Measurements from ENCODE around the gene CCDC85A.

Gene CCDC85A

DNA sequence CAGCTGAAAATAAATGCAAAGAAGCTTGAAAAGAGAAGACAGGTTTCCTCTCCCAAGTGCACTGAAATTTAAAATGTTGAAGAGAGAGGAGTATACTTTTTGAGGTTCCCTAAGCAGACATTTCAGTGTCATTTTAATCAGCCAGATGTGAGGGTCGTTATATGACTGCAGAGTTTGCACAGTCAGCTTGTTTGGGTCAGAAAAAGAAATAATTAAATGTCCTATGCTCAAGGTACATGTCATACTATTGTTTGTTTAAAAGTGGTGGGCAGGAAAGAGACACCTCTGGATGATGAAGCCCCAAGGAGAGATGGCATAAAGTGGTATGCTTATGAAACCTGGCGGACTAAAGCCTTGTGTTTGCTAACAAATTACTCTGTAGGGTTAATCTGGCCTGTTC lies 55.2 kb downstream of the CCDC85A start:
- Histone ChIP-seq H3K9me3 (ENCODE audit: control insufficient read depth, insufficient read depth, low read length) (no peaks in the 10 kb centered on the region), H3K4me1 (ENCODE audit: insufficient read depth, low read length) (no peaks in the 10 kb centered on the region), H3K9ac (ENCODE audit: low read depth, low read length) (no peak overlapping the region), H3K36me3 (ENCODE audit: insufficient read depth, low read length) (no peaks in the 10 kb centered on the region)

DNA sequence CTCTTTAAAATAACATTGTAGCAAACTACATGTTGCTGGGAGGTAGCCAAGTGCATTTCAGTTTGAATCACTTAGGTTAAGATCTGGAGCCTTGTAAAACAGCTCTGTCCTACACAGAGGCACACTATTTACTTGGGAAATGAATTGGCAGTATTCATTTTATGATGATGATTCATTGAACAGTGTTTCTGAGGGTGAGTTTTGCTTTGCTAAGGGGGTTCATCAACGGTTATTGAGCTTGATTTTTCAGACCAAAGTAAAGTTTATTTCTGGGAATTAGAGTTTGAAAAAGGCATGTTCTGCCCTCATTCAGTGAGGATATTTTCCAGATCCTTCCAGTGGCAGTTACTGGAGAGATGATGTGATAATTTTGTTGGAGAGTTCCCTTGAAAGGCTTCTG lies 55.6 kb downstream of the CCDC85A start:
- Histone ChIP-seq H3K9me3 (ENCODE audit: control insufficient read depth, insufficient read depth, low read length) (no peaks in the 10 kb centered on the region), H3K4me1 (ENCODE audit: insufficient read depth, low read length) (no peaks in the 10 kb centered on the region), H3K36me3 (ENCODE audit: insufficient read depth, low read length) (no peaks in the 10 kb centered on the region), H3K9ac (ENCODE audit: low read depth, low read length) (no peak overlapping the region)

DNA sequence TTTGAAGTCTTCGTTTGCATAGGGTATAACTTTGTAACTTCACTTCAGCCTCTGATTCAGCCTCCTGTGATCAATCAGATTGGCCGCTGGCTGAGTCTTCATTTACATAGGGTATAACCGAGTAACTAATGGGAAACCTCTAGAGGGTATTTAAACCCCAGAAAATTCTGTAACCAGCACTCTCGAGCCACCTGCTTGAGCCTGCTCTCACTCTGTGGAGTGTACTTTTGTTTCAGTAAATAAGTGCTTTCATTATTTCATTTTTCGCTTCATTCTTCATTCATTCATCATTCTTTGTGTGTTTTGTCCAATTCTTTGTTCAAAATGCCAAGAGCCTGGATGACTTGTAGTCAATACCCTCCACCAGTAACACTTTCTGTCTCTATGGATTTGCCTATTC lies 56.4 kb downstream of the CCDC85A start:
- H3K9me3 ChIP-seq (ENCODE audit: control insufficient read depth, insufficient read depth, low read length): no peaks in the 10 kb centered on the region
- H3K36me3 ChIP-seq (ENCODE audit: insufficient read depth, low read length): no peaks in the 10 kb centered on the region
- H3K4me1 ChIP-seq (ENCODE audit: insufficient read depth, low read length): no peaks in the 10 kb centered on the region
- no peak overlapping the region for H3K9ac ChIP-seq (ENCODE audit: low read depth, low read length)

DNA sequence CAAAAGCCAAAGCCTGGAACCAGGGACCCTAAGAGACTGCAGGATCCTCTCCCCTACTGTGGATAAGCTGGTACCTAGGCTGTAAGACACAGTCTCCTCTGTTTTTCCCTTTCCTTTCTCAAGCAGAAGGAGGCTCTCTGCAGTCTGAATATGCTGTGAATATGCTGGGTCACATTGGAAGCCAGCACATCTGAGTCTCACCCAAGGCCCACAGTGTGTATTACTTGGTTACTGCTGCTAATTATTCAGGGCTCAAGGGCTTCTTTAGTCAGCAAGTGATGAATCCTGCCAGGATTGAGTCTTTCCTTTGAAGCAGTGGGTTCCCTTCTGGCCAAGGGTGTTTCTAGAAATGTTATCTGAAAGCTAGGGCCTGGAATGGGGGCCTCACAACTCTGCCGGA lies 60.7 kb downstream of the CCDC85A start:
- H3K9me3 ChIP-seq (ENCODE audit: control insufficient read depth, insufficient read depth, low read length): no peaks in the 10 kb centered on the region
- H3K36me3 ChIP-seq (ENCODE audit: insufficient read depth, low read length): no peaks in the 10 kb centered on the region
- H3K9ac ChIP-seq (ENCODE audit: low read depth, low read length): no peak overlapping the region
- no peaks in the 10 kb centered on the region for H3K4me1 ChIP-seq (ENCODE audit: insufficient read depth, low read length)

DNA sequence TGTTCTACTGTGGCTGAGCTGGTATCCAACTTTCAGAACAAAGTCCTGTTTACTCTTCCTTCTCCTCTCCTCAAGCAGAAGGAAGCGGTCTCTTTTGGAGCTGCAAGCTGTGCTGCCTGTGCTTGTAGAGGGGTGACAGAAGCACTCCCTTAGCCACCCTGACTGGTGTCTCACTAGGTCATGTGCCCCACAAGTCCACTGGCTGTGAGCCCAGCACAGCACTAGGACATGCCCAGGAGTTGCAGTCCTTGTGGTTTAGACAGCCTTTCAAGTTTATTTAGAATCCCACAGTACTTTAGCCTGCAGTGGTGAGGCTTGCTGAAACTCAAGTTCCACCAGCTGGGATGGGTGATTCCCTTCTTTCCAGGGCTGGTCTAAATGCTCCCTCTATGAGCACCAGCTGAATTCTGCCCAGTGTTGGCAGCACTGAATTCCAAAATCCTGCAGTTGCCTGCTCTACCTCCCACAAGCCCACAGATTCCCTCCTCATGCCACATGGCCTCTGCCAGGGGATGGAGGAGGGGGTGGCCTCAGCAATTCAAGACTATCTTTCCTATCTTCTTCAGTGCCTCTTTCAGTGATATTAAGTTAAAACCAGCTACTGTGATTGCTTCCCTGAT lies 61.2 kb downstream of the CCDC85A start:
- Histone ChIP-seq H3K9me3 (ENCODE audit: control insufficient read depth, insufficient read depth, low read length) (no peaks in the 10 kb centered on the region), H3K4me1 (ENCODE audit: insufficient read depth, low read length) (no peaks in the 10 kb centered on the region), H3K9ac (ENCODE audit: low read depth, low read length) (no peak overlapping the region), H3K36me3 (ENCODE audit: insufficient read depth, low read length) (no peaks in the 10 kb centered on the region)

DNA sequence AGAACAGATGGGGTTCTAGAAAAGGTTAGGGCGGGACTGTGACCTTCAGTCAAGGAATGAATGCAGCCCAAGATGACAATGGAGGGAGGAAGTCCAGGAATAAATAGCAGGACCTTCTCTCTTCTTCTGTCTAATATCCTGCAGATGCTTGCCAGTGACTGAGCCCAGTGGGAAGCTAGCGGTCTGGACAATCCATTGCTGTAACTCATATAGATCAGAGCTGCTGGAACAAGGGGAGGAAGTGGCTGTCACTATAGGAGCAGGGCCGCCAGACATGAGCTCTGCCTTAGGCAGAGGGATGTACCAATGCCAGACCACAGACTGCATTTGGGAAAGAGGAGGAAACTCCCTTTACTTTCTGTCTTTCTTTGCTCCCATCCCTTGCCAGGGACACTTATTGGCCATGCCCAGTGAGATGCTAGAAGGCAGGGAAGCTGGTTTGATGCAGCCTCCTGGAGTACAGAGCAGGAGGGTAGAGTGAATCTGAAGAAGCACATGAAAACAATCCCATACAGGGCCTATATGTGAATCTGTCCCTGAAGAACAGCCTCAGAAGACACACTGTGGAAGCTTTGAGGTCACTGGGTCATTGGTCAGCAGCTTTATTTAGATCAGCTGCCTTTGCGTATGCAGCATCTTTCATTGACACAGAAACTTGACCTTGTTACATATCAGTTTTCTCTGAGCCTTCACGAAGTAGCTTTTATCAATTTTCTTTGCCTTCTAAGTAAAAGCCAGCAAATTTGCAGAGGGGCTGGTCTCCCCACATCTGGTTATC lies 65.4 kb downstream of the CCDC85A start:
- H3K9ac ChIP-seq (ENCODE audit: low read depth, low read length): no peak overlapping the region
- H3K4me1 ChIP-seq (ENCODE audit: insufficient read depth, low read length): no peaks in the 10 kb centered on the region
- no peaks in the 10 kb centered on the region for H3K9me3 ChIP-seq (ENCODE audit: control insufficient read depth, insufficient read depth, low read length)
- no peaks in the 10 kb centered on the region for H3K36me3 ChIP-seq (ENCODE audit: insufficient read depth, low read length)

DNA sequence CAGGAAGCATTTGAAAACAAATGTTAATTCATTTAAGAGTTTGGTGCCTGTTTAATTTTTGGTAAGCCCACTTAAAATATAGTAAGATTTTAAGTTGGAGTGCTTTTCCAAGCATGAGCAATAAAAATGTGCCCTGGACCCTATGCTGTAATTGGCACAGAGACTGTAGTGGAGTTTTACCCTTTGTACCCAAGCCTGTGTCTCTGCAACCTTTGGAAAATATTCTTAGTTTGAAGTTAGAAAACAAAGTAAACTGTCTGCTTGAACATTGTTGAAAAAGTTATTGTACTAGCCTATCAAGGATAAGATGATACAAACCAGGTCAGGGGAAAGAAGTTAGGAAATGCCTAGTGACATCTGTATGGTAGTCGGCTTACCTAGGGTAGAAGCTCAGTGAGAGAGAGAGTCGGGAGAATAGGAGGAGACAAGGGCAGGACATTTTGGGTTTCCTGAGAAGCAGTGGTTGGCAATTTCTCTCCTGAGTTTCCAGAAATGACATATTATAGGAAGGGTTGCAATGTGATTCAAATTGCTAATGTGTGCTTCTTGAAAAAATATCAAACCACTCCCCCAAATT lies 66.5 kb downstream of the CCDC85A start:
- Histone ChIP-seq H3K9me3 (ENCODE audit: control insufficient read depth, insufficient read depth, low read length) (no peaks in the 10 kb centered on the region), H3K9ac (ENCODE audit: low read depth, low read length) (no peak overlapping the region), H3K36me3 (ENCODE audit: insufficient read depth, low read length) (no peaks in the 10 kb centered on the region), H3K4me1 (ENCODE audit: insufficient read depth, low read length) (no peaks in the 10 kb centered on the region)

DNA sequence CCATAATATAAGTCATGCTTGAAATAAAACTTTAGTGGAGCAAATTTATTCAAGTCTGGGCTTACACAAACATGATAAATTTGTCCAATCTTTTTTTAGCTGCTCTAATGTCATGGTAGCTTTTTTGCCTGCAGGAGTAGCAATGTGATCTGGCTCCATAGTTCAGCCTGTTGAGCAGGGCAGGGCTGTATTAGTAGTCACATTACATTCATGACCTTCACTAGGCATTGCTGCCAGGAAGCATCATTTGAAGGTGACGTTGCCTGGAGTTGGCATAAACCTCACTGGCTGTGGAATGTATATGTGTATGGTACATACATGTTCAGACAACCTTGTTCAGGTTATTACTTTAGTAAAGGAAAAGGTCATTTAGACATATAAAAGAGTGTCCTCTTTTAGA lies 76.6 kb downstream of the CCDC85A start:
- Histone ChIP-seq H3K9ac (ENCODE audit: low read depth, low read length) (no peak overlapping the region), H3K4me1 (ENCODE audit: insufficient read depth, low read length) (no peaks in the 10 kb centered on the region), H3K9me3 (ENCODE audit: control insufficient read depth, insufficient read depth, low read length) (no peaks in the 10 kb centered on the region)

DNA sequence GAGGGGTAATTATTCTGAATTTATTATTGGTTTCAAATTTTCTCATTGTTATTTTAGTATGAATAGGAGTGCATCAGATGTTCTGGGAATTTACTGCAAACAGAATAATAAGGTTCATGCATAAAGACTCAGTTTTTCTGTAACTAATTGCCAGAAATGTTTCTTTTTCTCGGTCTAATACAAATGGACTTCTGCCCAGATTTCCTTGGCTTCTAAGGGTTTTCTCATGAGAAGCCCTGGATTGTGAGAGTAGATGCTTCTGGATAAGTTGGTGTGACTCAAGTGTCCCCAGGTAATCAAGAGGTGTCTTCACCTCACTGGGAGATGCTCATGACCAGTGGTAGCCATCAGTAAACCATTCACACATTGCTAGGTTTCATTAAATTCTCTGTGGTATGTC lies 78.5 kb downstream of the CCDC85A start:
- no peaks in the 10 kb centered on the region for H3K9me3 ChIP-seq (ENCODE audit: control insufficient read depth, insufficient read depth, low read length)
- no peaks in the 10 kb centered on the region for H3K4me1 ChIP-seq (ENCODE audit: insufficient read depth, low read length)
- no peak overlapping the region for H3K9ac ChIP-seq (ENCODE audit: low read depth, low read length)
- no peaks in the 10 kb centered on the region for H3K36me3 ChIP-seq (ENCODE audit: insufficient read depth, low read length)

More for the DNA sequence above, 76.6 kb downstream of the CCDC85A start:
- no peaks in the 10 kb centered on the region for H3K36me3 ChIP-seq (ENCODE audit: insufficient read depth, low read length)

DNA sequence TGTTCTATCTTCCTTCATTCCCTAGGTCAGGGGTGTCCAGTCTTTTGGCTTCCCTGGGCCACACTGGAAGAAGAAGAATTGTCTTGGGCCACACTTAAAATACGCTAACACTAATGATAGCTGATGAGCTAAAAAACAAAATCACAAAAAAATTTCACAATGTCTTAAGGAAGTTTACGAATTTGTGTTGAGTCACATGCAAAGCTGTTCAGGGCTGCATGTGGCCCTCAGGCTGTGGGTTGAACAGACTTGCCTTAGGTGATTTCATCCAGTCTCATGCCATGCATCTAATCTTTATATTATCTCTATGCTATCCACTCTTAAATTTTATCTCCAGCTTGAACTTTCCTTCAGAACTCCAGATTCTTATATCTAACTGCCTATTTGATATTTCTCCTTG lies 80.1 kb downstream of the CCDC85A start:
- Histone ChIP-seq H3K36me3 (ENCODE audit: insufficient read depth, low read length) (no peaks in the 10 kb centered on the region), H3K9ac (ENCODE audit: low read depth, low read length) (no peak overlapping the region), H3K9me3 (ENCODE audit: control insufficient read depth, insufficient read depth, low read length) (no peaks in the 10 kb centered on the region), H3K4me1 (ENCODE audit: insufficient read depth, low read length) (no peaks in the 10 kb centered on the region)

DNA sequence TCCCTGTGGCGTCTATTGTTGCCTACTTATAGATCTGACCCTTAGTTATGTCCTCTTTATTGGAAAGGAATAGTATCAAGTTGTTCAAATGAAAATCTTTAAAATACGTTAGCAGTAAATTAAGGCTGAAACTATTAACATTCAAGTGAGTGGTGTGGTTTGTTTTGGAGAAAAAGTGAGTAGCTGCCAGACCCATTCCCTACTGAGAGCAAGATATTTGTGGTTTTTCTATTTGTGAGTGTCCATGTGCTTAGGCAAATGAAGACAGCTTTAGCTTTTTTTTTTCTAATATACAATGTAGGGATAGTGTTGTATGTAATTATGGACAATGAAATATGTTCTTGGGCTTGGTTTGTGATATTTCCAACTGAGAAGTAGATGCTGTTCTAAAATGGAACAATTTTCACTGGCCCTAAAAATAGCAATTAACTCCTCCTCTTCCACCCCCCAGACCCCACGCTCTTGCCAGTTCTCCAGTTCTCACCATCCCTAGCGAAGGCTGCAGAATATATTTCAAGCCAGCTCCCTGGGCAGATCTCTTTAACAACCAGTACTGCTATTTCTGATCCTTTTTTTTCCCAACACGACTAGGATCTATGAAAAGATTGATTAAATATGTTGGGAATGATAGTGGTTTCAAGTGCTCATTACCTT lies 83.1 kb downstream of the CCDC85A start:
- Histone ChIP-seq H3K9me3 (ENCODE audit: control insufficient read depth, insufficient read depth, low read length) (no peaks in the 10 kb centered on the region), H3K36me3 (ENCODE audit: insufficient read depth, low read length) (no peaks in the 10 kb centered on the region), H3K4me1 (ENCODE audit: insufficient read depth, low read length) (no peaks in the 10 kb centered on the region), H3K9ac (ENCODE audit: low read depth, low read length) (no peak overlapping the region)

DNA sequence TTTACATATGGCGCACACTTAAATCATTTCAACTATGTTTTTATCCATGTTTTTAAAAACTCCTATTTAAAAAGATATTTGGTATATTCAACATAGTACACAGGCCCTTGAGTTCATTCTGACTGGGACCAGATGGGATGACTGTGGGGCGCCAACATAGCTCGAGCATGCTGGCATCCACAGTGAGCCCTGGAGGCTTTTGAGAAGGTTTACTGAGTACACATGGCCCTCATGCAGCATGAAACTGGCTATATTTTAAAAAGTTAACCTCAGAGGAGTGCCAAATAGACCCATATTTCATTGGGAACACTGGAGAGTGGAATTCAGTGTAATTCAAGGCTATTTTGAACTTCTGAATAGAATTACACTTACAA lies 83.6 kb downstream of the CCDC85A start:
- Histone ChIP-seq H3K4me1 (ENCODE audit: insufficient read depth, low read length) (no peaks in the 10 kb centered on the region), H3K9me3 (ENCODE audit: control insufficient read depth, insufficient read depth, low read length) (no peaks in the 10 kb centered on the region), H3K36me3 (ENCODE audit: insufficient read depth, low read length) (no peaks in the 10 kb centered on the region), H3K9ac (ENCODE audit: low read depth, low read length) (no peak overlapping the region)

DNA sequence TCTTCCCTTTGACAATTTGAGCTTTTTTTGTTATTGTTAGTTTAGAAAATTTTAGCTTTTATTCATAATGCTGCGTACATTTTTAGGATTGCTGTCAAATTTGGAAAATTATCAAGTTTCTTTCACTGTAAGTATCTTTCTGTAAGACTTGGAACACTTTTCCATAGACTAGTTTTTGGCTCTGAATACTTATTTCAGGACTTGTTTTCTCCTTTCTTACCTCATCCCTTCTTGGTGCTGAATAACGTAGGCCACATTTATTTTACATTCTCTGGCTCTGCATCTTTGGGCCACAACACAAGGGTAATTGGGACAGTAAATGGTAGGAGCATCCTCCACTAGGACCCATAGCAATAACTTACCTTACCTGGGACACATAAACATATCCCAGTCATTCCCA lies 85.1 kb downstream of the CCDC85A start:
- H3K9ac ChIP-seq (ENCODE audit: low read depth, low read length): no peak overlapping the region
- H3K9me3 ChIP-seq (ENCODE audit: control insufficient read depth, insufficient read depth, low read length): no peaks in the 10 kb centered on the region
- H3K36me3 ChIP-seq (ENCODE audit: insufficient read depth, low read length): no peaks in the 10 kb centered on the region
- H3K4me1 ChIP-seq (ENCODE audit: insufficient read depth, low read length): no peaks in the 10 kb centered on the region

DNA sequence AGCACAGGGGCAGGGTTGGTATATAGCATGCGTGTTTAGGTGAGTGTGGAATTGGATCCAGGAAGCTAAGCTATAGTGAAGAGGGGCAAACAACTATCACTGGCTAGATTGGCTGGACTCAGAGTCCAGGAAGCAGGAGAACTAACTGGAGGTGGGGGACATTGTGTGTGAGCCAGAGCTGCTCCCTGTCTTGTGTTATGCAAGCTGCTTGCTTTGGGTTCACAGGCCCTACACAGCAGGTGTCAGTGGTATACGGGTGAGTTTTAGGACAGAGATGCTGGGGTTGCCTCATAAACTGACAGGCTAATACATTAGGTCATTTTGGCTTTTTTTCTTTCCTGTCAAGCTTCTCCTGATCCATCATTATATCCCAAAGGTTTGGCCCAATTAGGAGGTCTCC lies 87.5 kb downstream of the CCDC85A start:
- no peaks in the 10 kb centered on the region for H3K36me3 ChIP-seq (ENCODE audit: insufficient read depth, low read length)
- no peaks in the 10 kb centered on the region for H3K9me3 ChIP-seq (ENCODE audit: control insufficient read depth, insufficient read depth, low read length)
- H3K9ac ChIP-seq (ENCODE audit: low read depth, low read length): no peak overlapping the region
- no peaks in the 10 kb centered on the region for H3K4me1 ChIP-seq (ENCODE audit: insufficient read depth, low read length)

DNA sequence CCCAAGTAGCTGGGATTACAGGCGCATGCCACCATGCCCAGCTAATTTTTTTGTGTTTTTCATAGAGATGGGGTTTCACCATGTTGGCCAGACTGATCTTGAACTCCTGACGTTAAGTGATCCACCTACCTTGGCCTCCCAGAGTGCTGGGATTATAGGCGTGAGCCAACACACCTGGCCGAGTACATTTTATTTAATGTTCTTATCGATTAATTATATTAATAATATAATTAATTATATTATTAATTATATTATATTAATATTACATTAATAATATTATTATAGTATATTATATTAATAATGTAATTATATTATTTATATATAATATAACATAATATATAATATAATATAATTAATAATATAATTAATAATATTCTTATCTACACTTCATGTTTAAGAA lies 101.4 kb downstream of the CCDC85A start:
- Histone ChIP-seq H3K9me3 (ENCODE audit: control insufficient read depth, insufficient read depth, low read length) (no peaks in the 10 kb centered on the region), H3K36me3 (ENCODE audit: insufficient read depth, low read length) (no peaks in the 10 kb centered on the region), H3K4me1 (ENCODE audit: insufficient read depth, low read length) (no peaks in the 10 kb centered on the region), H3K9ac (ENCODE audit: low read depth, low read length) (no peak overlapping the region)
